DOHH2 (cell line): Measurements from ENCODE around the gene TMEM229B.

ENCODE experiments used
- EZH2phosphoT487 ChIP-seq: fragments of 200-600 bp; sonication (generic); IDR thresholded peaks from 2 replicates; pipeline ENCODE4 v1.6.1; 2017; ENCODE audit warnings: borderline replicate concordance, mild to moderate bottlenecking, antibody characterized with exemption, low read length, moderate library complexity, mixed read lengths
- TF ChIP-seq, protein P1 (sequence below): fragments of 200-600 bp; sonication (generic); IDR thresholded peaks from one replicate; pipeline ENCODE4 v1.5.1; 2014; ENCODE audit warnings: antibody characterized with exemption, mild to moderate bottlenecking, low read depth, low read length; ENCODE audit not compliant: poor library complexity, severe bottlenecking

DNA sequence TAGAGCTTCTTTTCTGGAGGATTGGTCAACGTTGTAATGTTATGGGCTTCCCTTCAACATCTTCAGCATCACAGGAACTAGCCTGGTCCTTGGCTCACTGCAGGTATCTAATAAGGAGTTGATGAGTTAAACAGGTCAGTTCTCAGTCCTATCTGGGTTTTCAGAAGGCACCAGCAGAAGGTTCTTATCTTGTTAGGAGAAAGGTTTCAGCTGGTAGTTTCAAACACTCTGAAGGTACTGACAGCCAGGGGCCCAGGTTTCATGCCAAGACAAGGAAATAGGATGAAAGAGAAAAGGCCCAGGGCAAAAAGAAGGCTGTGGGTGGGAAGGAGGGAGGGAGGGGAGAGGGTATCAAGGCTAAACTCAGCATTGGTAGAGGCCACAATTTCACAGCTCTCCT is 21.4 kb downstream of the TMEM229B start:
- TF ChIP-seq, protein P1, sequence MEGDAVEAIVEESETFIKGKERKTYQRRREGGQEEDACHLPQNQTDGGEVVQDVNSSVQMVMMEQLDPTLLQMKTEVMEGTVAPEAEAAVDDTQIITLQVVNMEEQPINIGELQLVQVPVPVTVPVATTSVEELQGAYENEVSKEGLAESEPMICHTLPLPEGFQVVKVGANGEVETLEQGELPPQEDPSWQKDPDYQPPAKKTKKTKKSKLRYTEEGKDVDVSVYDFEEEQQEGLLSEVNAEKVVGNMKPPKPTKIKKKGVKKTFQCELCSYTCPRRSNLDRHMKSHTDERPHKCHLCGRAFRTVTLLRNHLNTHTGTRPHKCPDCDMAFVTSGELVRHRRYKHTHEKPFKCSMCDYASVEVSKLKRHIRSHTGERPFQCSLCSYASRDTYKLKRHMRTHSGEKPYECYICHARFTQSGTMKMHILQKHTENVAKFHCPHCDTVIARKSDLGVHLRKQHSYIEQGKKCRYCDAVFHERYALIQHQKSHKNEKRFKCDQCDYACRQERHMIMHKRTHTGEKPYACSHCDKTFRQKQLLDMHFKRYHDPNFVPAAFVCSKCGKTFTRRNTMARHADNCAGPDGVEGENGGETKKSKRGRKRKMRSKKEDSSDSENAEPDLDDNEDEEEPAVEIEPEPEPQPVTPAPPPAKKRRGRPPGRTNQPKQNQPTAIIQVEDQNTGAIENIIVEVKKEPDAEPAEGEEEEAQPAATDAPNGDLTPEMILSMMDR, result no peak
- TF ChIP-seq EZH2phosphoT487, result no peak
